ENCODE results near the gene AGBL1. TPM values are rescaled to one million over a fixed set of nuclear protein-coding genes. Genes with fewer than 3 reads are reported as not detected.

AGBL1 gene
- total and polyA plus RNA-seq, 2 experiments from 2014 or later: 0.03 TPM; not detected in 1

DNA sequence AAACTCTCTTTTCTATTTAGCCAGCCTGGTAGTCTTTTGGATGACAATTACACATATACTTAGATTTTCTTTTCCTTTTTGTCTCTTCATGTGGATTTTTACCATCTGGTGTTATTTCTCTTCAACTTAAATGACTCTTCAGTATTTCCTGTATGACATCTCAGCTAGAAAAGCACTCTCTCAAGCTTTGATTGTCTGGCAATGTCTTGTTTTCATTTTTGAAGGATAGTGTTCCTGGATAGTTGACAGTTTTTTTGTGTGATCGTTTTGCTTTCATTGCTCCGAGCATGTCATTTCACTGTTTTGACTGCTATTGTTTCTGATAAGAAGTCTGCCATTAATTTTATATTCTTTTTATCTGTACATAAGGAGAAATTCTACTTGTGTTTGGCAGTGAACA, 766.4 kb downstream of the AGBL1 start:
- Histone ChIP-seq H3K4me3 (no peak overlapping the region), H3F3A (replicated peaks; ENCODE audit: low read depth) (no peaks in the 10 kb centered on the region), H4K20me1 (replicated peaks; ENCODE audit: insufficient read depth) (no peaks in the 10 kb centered on the region), H3K4me1 (ENCODE audit: insufficient read depth) (no peaks in the 10 kb centered on the region), H3K27ac (ENCODE audit: low read depth) (no peak overlapping the region), H3K36me3 (ENCODE audit: insufficient read depth) (no peaks in the 10 kb centered on the region), H3K4me2 (no peak overlapping the region), H3K27me3 (ENCODE audit: insufficient read depth) (no peaks in the 10 kb centered on the region), H2AFZ (0 out of 2 replicates have a peak overlapping the region, but pooled peaks have one; percentile 4), H3K9me2 (ENCODE audit: insufficient read depth) (no peaks in the 10 kb centered on the region; the same call in 1 of the 2 replicates), H3K79me2 (replicated peaks; ENCODE audit: insufficient read depth) (no peaks in the 10 kb centered on the region)
- TF ChIP-seq, protein P1, sequence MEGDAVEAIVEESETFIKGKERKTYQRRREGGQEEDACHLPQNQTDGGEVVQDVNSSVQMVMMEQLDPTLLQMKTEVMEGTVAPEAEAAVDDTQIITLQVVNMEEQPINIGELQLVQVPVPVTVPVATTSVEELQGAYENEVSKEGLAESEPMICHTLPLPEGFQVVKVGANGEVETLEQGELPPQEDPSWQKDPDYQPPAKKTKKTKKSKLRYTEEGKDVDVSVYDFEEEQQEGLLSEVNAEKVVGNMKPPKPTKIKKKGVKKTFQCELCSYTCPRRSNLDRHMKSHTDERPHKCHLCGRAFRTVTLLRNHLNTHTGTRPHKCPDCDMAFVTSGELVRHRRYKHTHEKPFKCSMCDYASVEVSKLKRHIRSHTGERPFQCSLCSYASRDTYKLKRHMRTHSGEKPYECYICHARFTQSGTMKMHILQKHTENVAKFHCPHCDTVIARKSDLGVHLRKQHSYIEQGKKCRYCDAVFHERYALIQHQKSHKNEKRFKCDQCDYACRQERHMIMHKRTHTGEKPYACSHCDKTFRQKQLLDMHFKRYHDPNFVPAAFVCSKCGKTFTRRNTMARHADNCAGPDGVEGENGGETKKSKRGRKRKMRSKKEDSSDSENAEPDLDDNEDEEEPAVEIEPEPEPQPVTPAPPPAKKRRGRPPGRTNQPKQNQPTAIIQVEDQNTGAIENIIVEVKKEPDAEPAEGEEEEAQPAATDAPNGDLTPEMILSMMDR (conservative IDR thresholded peaks at IDR 0.05; ENCODE audit: low read depth in 2 of 2): no peak
- TF ChIP-seq REST (IDR thresholded peaks at IDR 0.05; ENCODE audit: unreplicated experiment) (no peak), ZNF114 (CRISPR knock-in tag; IDR thresholded peaks at IDR 0.05) (no peak), NANOG (IDR thresholded peaks at IDR 0.05; ENCODE audit: borderline replicate concordance) (no peak), POLR2AphosphoS5 (IDR thresholded peaks at IDR 0.05; ENCODE audit: low read depth) (no peak), EZH2 (IDR thresholded peaks at IDR 0.05; ENCODE audit: low read depth, unreplicated experiment) (no peak), EZH2phosphoT487 (IDR thresholded peaks at IDR 0.05; ENCODE audit: unreplicated experiment) (no peak)
- TF ChIP-seq, protein P2, sequence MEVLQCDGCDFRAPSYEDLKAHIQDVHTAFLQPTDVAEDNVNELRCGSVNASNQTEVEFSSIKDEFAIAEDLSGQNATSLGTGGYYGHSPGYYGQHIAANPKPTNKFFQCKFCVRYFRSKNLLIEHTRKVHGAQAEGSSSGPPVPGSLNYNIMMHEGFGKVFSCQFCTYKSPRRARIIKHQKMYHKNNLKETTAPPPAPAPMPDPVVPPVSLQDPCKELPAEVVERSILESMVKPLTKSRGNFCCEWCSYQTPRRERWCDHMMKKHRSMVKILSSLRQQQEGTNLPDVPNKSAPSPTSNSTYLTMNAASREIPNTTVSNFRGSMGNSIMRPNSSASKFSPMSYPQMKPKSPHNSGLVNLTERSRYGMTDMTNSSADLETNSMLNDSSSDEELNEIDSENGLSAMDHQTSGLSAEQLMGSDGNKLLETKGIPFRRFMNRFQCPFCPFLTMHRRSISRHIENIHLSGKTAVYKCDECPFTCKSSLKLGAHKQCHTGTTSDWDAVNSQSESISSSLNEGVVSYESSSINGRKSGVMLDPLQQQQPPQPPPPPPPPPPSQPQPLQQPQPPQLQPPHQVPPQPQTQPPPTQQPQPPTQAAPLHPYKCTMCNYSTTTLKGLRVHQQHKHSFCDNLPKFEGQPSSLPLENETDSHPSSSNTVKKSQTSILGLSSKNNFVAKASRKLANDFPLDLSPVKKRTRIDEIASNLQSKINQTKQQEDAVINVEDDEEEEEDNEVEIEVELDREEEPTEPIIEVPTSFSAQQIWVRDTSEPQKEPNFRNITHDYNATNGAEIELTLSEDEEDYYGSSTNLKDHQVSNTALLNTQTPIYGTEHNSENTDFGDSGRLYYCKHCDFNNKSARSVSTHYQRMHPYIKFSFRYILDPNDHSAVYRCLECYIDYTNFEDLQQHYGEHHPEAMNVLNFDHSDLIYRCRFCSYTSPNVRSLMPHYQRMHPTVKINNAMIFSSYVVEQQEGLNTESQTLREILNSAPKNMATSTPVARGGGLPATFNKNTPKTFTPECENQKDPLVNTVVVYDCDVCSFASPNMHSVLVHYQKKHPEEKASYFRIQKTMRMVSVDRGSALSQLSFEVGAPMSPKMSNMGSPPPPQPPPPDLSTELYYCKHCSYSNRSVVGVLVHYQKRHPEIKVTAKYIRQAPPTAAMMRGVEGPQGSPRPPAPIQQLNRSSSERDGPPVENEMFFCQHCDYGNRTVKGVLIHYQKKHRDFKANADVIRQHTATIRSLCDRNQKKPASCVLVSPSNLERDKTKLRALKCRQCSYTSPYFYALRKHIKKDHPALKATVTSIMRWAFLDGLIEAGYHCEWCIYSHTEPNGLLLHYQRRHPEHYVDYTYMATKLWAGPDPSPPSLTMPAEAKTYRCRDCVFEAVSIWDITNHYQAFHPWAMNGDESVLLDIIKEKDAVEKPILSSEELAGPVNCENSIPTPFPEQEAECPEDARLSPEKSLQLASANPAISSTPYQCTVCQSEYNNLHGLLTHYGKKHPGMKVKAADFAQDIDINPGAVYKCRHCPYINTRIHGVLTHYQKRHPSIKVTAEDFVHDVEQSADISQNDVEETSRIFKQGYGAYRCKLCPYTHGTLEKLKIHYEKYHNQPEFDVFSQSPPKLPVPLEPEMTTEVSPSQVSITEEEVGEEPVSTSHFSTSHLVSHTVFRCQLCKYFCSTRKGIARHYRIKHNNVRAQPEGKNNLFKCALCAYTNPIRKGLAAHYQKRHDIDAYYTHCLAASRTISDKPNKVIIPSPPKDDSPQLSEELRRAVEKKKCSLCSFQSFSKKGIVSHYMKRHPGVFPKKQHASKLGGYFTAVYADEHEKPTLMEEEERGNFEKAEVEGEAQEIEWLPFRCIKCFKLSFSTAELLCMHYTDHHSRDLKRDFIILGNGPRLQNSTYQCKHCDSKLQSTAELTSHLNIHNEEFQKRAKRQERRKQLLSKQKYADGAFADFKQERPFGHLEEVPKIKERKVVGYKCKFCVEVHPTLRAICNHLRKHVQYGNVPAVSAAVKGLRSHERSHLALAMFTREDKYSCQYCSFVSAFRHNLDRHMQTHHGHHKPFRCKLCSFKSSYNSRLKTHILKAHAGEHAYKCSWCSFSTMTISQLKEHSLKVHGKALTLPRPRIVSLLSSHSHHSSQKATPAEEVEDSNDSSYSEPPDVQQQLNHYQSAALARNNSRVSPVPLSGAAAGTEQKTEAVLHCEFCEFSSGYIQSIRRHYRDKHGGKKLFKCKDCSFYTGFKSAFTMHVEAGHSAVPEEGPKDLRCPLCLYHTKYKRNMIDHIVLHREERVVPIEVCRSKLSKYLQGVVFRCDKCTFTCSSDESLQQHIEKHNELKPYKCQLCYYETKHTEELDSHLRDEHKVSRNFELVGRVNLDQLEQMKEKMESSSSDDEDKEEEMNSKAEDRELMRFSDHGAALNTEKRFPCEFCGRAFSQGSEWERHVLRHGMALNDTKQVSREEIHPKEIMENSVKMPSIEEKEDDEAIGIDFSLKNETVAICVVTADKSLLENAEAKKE (CRISPR knock-in tag; IDR thresholded peaks at IDR 0.05): no peak
- TF ChIP-seq, protein P3, sequence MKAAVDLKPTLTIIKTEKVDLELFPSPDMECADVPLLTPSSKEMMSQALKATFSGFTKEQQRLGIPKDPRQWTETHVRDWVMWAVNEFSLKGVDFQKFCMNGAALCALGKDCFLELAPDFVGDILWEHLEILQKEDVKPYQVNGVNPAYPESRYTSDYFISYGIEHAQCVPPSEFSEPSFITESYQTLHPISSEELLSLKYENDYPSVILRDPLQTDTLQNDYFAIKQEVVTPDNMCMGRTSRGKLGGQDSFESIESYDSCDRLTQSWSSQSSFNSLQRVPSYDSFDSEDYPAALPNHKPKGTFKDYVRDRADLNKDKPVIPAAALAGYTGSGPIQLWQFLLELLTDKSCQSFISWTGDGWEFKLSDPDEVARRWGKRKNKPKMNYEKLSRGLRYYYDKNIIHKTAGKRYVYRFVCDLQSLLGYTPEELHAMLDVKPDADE (IDR thresholded peaks at IDR 0.05): no peak
- no peaks in the 10 kb centered on the region for H3K4me1 Mint-ChIP-seq
- H3K36me3 Mint-ChIP-seq (ENCODE audit: low read depth): no peaks in the 10 kb centered on the region
- H3K9me3 Mint-ChIP-seq: no peaks in the 10 kb centered on the region
- no peak overlapping the region for H3K27ac Mint-ChIP-seq
- no peaks in the 10 kb centered on the region for H3K27me3 Mint-ChIP-seq (ENCODE audit: insufficient read depth, low read depth, poor library complexity)
- ATAC-seq (no peak), DNase-seq (ENCODE audit: low spot score) (no peak)
- no peak overlapping the region for H3K4me3 Mint-ChIP-seq

Data from GM23338 (cell line).